Astrocyte (in vitro differentiated cells and primary cell): ENCODE data around the gene MRPS25. TPM values are rescaled to one million over a fixed set of nuclear protein-coding genes. Genes with fewer than 3 reads are reported as not detected.

Source experiments
- DNase-seq: peaks from one replicate; pipeline ENCODE4 v3.0.0-alpha.2; 2010; ENCODE audit warnings: low read depth
- FAIRE-seq: peaks from 2 replicates; lab custom pipeline; 2011; peaks lifted over from hg19 to GRCh38; lab: Jason Lieb, UNC
- H2AFZ ChIP-seq: 2 replicates; pipeline ENCODE4 v1.6.0; 2012; ENCODE audit warnings: low read depth, low read length, inconsistent platforms
- H3K27ac ChIP-seq: 2 replicates; pipeline ENCODE4 v1.5.1; 2011; ENCODE audit warnings: low read depth, low read length, inconsistent platforms
- H3K27me3 ChIP-seq: 2 replicates; pipeline ENCODE4 v1.6.0; 2011; ENCODE audit warnings: low read length, inconsistent platforms; ENCODE audit not compliant: insufficient read depth
- H3K36me3 ChIP-seq: 2 replicates; pipeline ENCODE4 v1.5.1; 2011; ENCODE audit warnings: low read length, inconsistent platforms; ENCODE audit not compliant: insufficient read depth
- H3K4me1 ChIP-seq: 2 replicates; pipeline ENCODE4 v1.5.1; 2011; ENCODE audit warnings: low read length, inconsistent platforms; ENCODE audit not compliant: insufficient read depth
- H3K4me2 ChIP-seq: 2 replicates; pipeline ENCODE4 v1.6.0; 2012; ENCODE audit warnings: low read length, inconsistent platforms
- H3K4me3 ChIP-seq: 2 replicates; pipeline ENCODE4 v1.5.1; 2011; ENCODE audit warnings: low read depth, mild to moderate bottlenecking, low read length, inconsistent platforms; ENCODE audit not compliant: insufficient read depth
- H3K79me2 ChIP-seq: 2 replicates; pipeline ENCODE4 v1.6.0; 2012; ENCODE audit warnings: mild to moderate bottlenecking, low read length, inconsistent platforms; ENCODE audit not compliant: insufficient read depth
- H3K9ac ChIP-seq: 2 replicates; pipeline ENCODE4 v1.6.0; 2012; ENCODE audit warnings: mild to moderate bottlenecking, low read length, inconsistent platforms
- H3K9me3 ChIP-seq: 2 replicates; pipeline ENCODE4 v1.5.1; 2012; ENCODE audit warnings: low read depth, mild to moderate bottlenecking, low read length, inconsistent platforms; ENCODE audit not compliant: insufficient read depth
- H4K20me1 ChIP-seq: 2 replicates; pipeline ENCODE4 v1.6.0; 2012; ENCODE audit warnings: low read length, inconsistent platforms; ENCODE audit not compliant: insufficient read depth
- H3K27ac Mint-ChIP-seq: one replicate; pipeline ENCODE4 v1.8.0; 2021; ENCODE audit warnings: mild to moderate bottlenecking, mixed read lengths; ENCODE audit not compliant: unreplicated experiment
- H3K27me3 Mint-ChIP-seq: one replicate; pipeline ENCODE4 v1.8.0; 2021; ENCODE audit warnings: low read depth, mixed read lengths; ENCODE audit not compliant: unreplicated experiment
- H3K36me3 Mint-ChIP-seq: one replicate; pipeline ENCODE4 v1.8.0; 2021; ENCODE audit warnings: low read depth, mixed read lengths; ENCODE audit not compliant: unreplicated experiment
- H3K4me1 Mint-ChIP-seq: one replicate; pipeline ENCODE4 v1.8.0; 2021; ENCODE audit warnings: low read depth, mixed read lengths; ENCODE audit not compliant: unreplicated experiment
- H3K4me3 Mint-ChIP-seq: one replicate; pipeline ENCODE4 v1.8.0; 2021; ENCODE audit warnings: mild to moderate bottlenecking, moderate library complexity, mixed read lengths; ENCODE audit not compliant: unreplicated experiment
- H3K9me3 Mint-ChIP-seq: one replicate; pipeline ENCODE4 v1.8.0; 2021; ENCODE audit warnings: mild to moderate bottlenecking, mixed read lengths; ENCODE audit not compliant: unreplicated experiment
- CTCF ChIP-seq: IDR thresholded peaks from 2 replicates; pipeline ENCODE4 v1.5.1; 2011; ENCODE audit warnings: low read depth, mild to moderate bottlenecking, inconsistent platforms, low read length, moderate library complexity; ENCODE audit not compliant: insufficient read depth
- EZH2 ChIP-seq: IDR thresholded peaks from 2 replicates; pipeline ENCODE4 v1.6.1; 2012; ENCODE audit warnings: mild to moderate bottlenecking, low read length, inconsistent platforms; ENCODE audit not compliant: insufficient read depth
- total RNA-seq: library from RNA; stranded (reverse); gene quantifications from 2 replicates; pipeline ENCODE4 v1.2.1, GENCODE V29; 2021

MRPS25 gene
- total RNA-seq, 1 donor from 2014 or later, result 38.9 TPM

DNA sequence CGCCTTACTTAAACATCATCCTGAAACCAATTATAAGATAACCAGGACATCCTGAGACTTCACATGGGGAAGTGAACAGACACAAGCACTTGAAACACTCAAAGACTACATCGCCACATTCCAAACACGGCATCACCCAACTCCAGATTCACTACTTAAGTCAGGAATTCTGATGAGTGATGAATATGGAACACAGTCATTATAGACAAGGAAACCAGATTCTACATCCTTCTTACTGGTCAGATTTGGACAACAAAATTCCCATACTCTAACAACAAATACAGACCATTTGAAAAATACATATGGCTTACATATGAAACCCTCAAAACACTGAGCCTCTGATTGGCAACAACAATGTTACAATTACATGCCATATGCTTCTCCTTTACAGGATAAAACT lies 46.9 kb upstream of the MRPS25 start:
- H3K27me3 Mint-ChIP-seq, result peaks cover 22% of the 10 kb centered on the region
- Histone ChIP-seq H4K20me1 (no peaks in the 10 kb centered on the region), H3K79me2 (no peaks in the 10 kb centered on the region), H3K9me3 (no peaks in the 10 kb centered on the region), H3K4me2 (no peak overlapping the region), H3K4me1 (no peaks in the 10 kb centered on the region), H3K9ac (no peak overlapping the region), H3K4me3 (no peak overlapping the region), H3K27ac (no peak overlapping the region), H3K36me3 (no peaks in the 10 kb centered on the region), H3K27me3 (peaks cover 8% of the 10 kb centered on the region), H2AFZ (no peak overlapping the region)
- no peaks in the 10 kb centered on the region for H3K4me1 Mint-ChIP-seq
- DNase-seq (no peak), FAIRE-seq (no peak)
- H3K9me3 Mint-ChIP-seq, result no peaks in the 10 kb centered on the region
- no peak overlapping the region for H3K27ac Mint-ChIP-seq
- no peak for TF ChIP-seq CTCF
- no peak for TF ChIP-seq EZH2
- H3K4me3 Mint-ChIP-seq, result no peak overlapping the region
- no peaks in the 10 kb centered on the region for H3K36me3 Mint-ChIP-seq

GRCh38 chr3:15110206-15110605 lies 45.1 kb upstream of the MRPS25 start:
- Mint-ChIP-seq H3K9me3 (no peaks in the 10 kb centered on the region), H3K4me1 (no peaks in the 10 kb centered on the region), H3K4me3 (no peak overlapping the region), H3K27me3 (peaks cover 21% of the 10 kb centered on the region), H3K36me3 (no peaks in the 10 kb centered on the region), H3K27ac (no peak overlapping the region)
- no peak for DNase-seq
- H3K9me3 ChIP-seq, result no peaks in the 10 kb centered on the region
- H3K4me1 ChIP-seq, result no peaks in the 10 kb centered on the region
- H2AFZ ChIP-seq, result no peak overlapping the region
- TF ChIP-seq CTCF (no peak), EZH2 (no peak)
- H3K79me2 ChIP-seq, result no peaks in the 10 kb centered on the region
- no peak overlapping the region for H3K27ac ChIP-seq
- H3K36me3 ChIP-seq, result no peaks in the 10 kb centered on the region
- peaks cover 11% of the 10 kb centered on the region for H3K27me3 ChIP-seq
- H3K4me2 ChIP-seq, result no peak overlapping the region
- no peak overlapping the region for H3K9ac ChIP-seq
- FAIRE-seq, result no peak
- H4K20me1 ChIP-seq, result no peaks in the 10 kb centered on the region
- H3K4me3 ChIP-seq, result no peak overlapping the region

DNA sequence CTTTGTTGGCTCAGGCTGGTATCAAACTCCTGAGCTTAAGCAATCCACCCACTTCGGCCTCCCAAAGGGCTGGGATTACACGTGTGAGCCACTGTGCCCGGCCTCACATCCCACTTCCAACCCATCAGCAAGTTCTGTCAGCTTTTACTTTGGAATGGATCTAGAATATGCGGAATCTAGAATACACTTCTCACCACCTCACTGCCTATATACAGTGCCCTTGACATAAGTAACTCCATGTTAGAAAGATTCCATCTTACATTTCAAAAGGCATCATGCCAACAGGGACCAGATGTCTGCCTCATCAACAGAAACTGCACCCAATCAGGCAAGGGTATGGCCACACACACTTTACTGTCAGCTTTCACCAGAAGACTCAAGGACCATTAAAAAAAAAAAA lies 43.8 kb upstream of the MRPS25 start:
- Histone ChIP-seq H2AFZ (no peak overlapping the region), H3K9me3 (no peaks in the 10 kb centered on the region), H3K27ac (no peak overlapping the region), H3K4me3 (no peak overlapping the region), H3K27me3 (peaks cover 11% of the 10 kb centered on the region), H3K4me1 (no peaks in the 10 kb centered on the region), H3K9ac (no peak overlapping the region), H3K4me2 (no peak overlapping the region), H3K36me3 (no peaks in the 10 kb centered on the region), H4K20me1 (no peaks in the 10 kb centered on the region), H3K79me2 (no peaks in the 10 kb centered on the region)
- no peak for DNase-seq
- TF ChIP-seq CTCF (no peak), EZH2 (no peak)
- no peak for FAIRE-seq
- Mint-ChIP-seq H3K9me3 (no peaks in the 10 kb centered on the region), H3K27ac (no peak overlapping the region), H3K4me3 (peak overlapping the region; percentile 23), H3K4me1 (no peaks in the 10 kb centered on the region), H3K27me3 (peaks cover 9% of the 10 kb centered on the region), H3K36me3 (no peaks in the 10 kb centered on the region)
